HS-5 (cell line): ENCODE data around the gene SORBS2.
"Not testable (repeated sequence)": the region's sequence is repeated elsewhere in the genome, so short reads cannot be mapped to it uniquely, and the experiment has no call there.

Source experiments
- DNase-seq: peaks from one replicate; pipeline ENCODE4 v3.0.0-alpha.2; 2012; ENCODE audit warnings: low read depth

The SORBS2 gene

DNA sequence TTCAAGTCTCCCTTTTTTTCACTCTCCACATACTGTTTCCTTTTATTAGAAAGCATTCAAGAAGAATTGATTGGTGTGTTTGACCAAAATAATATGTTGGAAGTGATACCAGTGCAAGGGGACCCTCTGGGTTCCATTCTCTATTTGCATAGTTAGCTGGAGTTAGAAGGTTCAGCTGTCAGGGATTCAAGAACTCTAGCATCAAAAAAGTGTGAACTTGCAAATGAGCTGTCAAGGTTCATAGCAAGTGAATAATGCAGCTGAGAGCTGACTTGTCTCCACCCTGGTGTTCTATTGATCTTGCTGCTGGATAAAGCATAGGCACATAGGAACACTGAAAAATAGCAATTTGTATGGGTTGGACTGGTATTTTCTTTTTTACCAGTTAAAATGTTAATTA, 73.2 kb downstream of the SORBS2 start:
- DNase-seq: no peak

DNA sequence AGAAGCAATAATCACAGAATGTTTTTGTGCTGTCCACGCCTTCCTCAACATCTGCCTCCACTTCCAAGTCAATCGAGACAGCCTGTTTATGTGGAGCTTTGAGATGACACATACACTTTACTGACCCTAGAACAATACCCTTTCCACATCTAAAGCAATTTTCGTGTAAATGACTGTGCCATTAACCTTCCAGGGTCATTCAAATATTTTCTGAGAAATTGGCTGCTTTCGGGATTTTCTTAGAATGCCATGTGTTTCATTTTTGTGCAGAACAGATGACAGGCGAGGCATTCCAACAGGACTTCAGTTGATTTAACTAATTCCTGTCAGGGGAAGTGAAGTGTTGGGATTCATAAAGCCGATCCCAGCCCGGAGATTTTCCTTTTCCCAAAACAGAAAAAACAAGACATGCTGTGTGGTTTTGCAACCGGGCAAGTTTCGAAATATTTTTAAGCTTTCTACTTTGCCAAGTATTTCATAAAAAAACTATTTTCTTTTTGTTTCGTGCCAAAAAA, 73.9 kb downstream of the SORBS2 start:
- DNase-seq: peak; percentile 13

DNA sequence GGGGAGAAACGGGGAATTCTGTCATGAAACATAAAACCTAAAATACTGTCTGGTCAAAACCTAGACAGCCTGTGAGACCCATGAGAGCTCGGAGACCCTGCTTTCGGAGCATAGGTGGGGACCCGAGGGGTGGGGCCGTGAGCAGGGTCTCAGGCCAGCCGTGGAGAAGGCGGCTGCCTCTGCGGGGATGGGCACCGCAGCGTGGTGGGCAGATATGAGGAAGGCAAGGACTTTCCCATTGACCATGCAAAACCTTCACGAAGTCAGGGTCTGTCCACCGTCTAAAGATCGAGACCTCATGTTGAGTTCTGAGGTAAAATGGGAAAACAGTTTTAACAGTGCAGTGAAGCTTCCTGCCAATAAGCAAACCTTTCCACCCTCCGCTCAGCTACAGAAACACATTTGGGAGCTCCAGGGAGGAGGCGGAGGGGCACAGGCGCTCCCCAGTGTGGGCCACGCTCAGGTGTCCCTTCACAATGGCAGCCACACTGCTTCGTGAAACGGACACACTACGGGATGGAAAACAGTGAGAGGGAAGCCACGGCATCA, 74.4 kb downstream of the SORBS2 start:
- no peak for DNase-seq

DNA sequence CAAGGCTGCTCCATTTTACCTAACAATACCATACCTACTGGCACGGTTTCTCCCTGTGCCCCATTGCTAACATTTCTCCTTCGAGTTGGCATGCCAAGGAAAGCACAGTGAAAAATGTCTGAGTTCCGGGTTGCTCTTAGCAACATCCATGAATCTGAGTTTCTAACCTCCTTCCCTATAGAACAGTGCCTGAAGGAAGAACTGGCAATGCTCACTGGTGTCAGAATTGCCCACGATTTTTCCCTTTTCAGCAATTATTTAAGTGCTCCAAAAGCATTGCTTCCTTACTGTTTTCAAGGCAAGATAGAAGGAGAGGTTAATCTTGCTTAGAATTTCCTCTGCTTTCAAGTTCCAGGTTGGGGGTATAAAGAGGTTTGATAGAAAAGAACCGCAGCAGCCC, 75.1 kb downstream of the SORBS2 start:
- DNase-seq: no peak

DNA sequence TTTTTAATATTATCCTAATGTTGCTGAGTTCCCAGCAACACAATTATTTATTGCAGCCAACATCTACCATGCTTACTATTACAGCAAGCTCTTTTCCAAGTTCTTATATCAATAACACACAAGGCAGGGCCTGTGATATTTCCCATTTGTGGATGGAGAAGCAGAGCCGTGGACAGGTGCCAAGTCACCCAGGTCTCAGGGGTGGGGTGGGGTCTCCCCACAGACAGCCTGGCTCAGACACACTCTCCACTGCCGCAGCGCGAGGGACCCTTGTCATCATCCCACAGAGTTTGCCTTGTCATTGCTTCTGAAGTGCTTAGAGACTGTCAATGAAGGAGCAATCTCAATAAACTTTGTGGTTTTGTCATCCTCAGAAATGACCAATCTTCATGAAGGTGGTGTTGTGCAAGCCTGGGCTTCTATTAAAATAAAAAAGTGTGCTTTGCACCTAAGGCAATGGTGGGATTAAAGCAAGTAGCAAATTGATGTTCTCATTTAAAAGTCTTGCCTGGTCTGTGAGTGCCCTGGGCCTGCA, 76.1 kb downstream of the SORBS2 start:
- no peak for DNase-seq

DNA sequence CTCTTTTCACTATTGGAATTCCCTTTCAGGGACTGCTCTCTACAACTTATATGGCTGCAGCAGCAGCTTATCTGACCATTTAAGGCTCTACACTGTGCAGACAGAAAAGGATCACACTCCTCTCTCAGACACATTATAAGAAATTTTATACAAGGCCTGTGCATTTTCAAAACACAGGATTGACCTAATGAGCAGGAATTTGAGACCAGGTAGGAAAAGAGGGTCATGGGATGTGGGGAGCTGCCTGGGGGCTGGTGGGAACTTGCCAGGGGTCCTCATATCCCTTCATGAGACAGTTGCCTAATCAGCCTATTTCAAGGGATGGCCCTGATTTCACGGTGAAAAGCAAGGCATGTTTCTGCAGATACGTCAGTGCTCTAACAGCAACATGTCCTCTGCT, 77.1 kb downstream of the SORBS2 start:
- no peak for DNase-seq

DNA sequence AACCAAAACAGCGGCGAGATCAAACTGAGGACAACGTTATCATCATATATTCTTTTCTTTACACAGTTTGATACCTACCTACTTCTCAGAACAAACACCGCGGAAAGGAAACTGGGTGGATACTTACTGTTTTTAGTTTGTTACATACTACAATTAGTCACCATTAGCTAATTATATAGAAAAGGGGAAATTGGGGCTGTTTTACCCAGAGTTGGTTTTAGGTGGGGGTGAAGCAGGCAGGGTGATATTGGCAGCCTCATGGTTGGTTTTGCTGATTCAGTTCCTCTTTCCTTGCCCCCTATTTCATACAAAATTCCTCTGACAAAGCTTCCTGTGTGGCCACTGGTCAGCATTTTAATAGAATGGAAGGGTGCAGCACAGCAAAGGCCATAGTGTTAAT, 77.8 kb downstream of the SORBS2 start:
- DNase-seq: no peak

DNA sequence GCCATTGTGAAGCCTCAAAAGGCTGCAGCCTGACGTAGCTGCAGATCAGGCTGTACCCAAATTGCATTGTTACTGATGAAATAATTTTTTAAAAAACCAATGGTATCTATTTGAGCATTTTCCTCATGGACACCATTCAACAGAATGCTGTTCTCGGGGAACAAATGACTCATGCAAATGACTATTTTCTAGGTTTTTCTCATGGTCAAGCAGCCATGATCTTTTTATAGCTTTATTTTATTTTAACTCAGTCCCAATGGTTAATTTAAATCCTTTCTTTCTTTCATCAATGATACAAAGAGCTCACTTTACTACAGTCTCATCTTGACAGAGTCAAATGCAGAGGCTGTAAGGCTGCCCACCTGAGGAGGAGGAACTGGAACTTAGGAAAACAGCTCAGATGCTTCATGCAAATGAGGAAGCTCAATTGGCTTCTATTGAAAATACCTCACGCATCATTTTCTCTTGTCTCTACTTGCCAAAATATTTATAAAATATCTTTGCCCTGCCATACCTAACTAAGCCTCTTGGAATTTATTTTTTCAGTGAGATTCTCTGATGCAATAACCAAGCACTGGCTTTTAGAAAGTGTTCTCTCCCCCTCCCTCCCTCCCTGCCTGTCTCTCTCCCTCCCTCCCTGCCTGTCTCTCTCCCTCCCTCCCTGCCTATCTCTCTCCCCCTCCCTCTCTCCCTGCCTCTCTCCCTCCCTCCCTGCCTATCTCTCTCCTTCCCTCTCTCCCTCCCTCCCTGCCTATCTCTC, 81.0 kb downstream of the SORBS2 start:
- DNase-seq: no peak

DNA sequence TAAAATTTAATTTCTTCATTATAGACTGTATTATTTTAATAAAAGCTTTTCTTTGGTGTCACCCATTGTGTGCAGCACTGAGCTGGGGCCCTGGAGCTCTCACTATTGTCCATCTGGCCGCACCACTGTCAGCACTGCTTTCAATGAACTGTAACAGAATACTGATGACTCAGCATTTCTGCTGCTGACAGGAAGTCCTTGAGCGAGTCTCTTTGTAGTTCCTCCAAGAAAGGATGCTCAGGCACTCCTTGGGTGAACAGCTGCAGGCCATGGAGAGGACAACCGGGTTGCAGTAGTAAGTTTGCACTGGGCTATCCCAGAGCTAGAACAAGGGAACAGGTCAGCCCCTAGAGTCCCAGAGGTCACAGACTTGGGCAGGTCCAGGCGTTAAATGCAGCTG, 81.6 kb downstream of the SORBS2 start:
- no peak for DNase-seq

DNA sequence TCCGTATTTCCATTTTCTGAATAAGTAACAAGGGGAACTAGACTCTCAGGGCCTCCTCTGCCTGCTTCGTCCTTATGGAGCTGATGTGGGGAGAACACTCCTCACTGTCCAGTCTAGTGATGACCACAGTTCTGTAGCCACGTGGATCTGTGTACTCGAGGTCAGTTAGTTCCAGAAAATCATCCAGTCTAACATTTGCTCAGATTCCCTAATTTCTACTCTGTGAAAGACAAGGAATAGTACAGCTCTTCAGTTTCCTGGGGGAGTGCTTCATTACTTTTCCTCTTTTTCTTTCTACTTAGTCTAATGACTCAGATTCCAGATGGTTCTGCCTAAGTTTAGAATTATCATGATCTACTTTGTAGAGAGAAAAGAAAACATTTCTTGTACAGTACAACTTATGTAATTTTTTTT, 82.6 kb downstream of the SORBS2 start:
- DNase-seq: no peak

DNA sequence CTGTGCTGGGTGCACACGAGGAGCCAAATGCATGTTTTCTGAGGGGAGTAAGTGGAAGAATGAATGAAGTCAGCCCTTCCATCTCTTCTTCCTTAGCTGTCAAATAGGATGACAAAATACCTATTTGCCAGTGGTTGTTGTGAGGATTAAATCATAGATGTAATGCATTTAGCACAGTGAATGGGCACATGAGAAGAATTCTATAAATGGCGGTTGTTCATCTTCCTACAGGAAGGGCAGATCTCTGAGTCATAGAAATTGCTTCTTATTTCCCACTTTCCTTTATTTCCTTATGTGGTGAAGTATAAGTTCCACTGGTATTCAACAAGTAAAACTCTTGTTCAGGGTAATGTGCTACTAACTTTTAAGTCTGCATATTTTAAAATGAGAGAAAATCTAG, 83.1 kb downstream of the SORBS2 start:
- DNase-seq: no peak

DNA sequence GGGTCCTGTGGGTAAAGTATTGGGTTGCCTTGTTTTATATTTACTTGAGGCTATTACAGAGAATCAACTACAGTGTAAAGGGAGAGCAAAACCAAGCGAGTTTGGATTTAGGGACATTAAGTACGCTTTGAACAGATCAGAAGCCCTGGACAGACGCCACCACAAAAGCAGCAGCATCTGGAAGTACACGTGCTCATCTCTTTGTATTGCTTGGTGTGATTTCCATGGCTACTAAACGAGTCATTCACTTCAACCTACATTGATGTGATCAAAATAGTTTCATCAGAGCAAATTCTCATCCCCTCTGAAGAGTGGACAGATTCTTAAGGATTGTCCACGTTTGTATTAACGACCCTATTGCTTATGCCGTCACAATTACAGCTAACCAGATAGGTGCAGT, 85.1 kb downstream of the SORBS2 start:
- no peak for DNase-seq

DNA sequence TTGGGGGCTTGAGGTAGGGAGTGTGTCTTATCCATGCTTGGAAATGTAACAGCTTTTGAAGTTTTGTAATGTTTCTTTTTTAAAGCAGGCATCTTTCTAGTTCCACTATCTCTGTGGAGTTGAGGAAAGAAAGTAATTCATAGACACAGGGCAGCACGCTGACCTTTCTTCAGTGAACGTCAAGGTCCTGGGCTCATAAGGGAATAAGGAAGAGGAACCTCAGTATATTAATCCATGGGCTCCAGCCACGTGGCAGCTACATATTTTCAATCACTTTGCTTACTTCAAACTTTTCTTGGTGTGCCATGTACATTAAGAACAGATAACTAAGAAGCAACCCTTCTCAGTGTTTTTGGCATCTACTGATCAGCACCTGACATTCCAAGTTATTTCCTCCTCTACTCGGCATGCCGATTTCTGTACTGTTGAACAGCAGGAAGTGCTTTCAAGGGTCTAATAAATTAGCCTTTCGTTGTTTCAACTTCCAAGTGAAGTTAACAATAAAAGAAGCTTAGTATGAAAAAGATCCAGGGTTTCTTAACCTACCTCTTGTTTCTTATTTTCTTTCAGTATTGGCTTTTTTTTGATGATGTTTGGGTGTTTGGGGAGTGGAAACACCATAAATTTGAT, 88.2 kb downstream of the SORBS2 start:
- DNase-seq: no peak

DNA sequence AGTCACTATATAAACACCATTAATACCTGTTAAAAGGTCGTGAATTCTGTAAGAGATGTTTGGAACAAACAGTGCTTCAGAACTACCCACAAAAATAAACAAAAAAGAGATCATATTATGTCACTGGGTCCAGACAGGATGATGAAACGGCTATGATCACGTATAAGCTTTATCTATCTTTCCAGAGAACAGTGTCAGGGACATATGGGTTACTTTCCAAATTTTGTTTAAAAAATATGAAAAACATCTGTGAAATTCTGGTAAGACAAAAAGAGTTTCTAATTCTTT, 90.0 kb downstream of the SORBS2 start:
- no peak for DNase-seq

DNA sequence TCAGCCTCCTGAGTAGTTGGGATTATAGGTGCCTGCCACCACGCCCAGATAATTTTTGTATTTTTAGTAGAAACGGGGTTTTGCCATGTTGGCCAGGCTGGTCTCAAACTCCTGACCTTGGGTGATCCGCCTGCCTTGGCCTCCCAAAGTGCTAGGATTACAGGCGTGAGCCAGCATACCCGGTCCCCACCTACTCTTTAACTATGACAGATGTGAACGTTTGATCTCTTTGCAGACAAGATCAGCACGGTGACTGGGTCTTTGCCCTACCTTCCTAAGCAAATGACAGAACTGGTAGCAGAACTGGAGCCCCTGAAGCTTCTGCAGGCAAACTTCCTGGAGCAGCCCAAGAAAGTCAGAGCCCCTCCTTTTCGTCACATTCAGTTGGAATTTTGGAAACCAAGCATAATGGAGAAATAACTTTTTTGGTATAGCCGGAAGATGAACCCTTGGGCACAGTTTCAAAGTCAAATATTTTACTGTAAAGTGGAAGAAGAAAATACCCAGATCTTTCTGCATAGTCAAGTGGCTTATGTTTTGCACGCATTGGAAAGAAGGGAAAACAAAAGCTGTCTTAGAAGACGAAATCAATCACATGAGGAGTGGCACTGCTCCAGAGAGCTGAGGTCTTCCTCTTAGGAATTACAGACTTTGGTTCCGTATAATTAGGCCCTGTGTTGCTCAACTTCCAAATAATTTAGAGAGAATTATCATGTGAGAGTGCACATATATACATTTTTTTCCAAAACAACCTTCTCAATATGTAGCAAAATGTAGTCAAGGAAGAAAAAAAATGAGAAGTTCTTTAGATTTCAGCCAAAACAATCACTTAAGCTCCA, 90.6 kb downstream of the SORBS2 start:
- DNase-seq: no peak

DNA sequence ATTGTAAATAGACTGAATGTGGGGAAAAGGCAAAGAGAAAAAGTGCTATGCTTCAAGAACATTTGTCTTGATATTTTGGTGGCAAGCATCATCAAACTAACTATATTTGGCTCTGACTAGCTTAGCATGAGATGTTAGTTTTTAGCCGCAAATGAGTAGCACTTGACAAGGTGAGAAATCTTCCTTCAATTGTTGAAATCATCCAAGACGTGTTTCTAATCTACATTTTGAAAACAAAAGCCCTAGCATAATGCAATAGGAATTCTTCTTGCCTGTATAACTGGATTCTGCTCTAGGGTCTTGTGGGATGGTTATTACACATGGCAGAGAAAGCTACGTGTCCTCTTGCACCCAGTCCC, 92.5 kb downstream of the SORBS2 start:
- DNase-seq: no peak

DNA sequence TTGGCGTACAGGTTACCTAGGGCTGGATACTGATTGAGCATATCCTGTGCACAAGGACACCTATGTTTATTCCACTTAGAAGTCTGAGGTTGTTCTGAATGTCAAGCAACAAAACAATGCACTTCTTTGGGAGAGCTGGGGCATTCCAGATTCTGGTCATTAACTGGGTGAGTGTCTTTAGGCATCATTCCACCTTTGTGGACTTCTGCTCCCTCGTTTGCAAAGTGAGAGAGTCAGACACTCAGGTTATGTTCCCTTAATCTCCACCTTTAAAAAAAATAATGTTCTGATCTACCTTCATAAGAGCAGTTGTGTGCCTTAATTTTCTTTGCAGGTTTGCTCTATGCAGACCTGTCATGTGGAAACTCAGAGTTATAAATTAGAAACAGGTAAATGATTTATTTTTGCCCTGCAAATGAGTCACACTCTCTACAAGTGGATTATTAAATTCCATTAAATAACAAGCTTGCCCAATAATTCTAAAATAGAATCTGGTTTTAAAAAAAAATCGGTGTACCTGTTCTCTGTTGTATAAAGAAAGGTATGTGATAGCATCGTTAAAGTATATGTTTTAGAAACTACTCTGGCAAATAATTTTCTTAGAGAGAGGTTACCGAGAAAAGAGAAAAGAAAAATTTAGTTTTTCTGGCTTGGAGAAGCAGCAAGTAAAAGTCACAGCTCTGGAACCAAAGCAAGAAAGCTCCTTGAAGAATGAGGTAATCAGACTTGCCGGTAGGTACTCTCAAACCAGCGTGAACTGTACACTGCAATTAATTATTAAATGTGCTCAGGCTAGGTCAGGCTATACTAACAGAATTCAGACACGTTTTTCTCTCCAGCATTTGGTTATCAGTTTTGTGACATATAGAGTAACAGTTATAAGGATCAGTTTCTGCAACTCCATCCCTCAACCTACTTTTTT, 93.2 kb downstream of the SORBS2 start:
- DNase-seq: no peak

DNA sequence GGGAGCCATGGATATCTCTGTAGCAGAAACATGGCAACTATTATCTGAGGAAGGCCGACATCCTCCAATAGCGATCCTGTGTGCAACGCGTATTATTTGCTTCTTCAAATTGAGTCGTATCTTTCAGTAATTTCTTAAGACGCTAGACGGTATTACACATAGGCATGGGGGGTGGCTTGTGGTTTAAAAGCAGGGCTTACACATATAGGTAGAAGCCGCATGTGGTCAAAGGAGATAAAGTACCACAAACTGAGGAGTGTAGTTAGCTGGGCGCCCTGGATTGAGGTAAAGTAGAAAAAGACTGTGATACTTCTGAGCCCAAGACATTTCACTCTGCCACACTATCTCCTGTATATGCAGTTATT, 94.6 kb downstream of the SORBS2 start:
- no peak for DNase-seq

DNA sequence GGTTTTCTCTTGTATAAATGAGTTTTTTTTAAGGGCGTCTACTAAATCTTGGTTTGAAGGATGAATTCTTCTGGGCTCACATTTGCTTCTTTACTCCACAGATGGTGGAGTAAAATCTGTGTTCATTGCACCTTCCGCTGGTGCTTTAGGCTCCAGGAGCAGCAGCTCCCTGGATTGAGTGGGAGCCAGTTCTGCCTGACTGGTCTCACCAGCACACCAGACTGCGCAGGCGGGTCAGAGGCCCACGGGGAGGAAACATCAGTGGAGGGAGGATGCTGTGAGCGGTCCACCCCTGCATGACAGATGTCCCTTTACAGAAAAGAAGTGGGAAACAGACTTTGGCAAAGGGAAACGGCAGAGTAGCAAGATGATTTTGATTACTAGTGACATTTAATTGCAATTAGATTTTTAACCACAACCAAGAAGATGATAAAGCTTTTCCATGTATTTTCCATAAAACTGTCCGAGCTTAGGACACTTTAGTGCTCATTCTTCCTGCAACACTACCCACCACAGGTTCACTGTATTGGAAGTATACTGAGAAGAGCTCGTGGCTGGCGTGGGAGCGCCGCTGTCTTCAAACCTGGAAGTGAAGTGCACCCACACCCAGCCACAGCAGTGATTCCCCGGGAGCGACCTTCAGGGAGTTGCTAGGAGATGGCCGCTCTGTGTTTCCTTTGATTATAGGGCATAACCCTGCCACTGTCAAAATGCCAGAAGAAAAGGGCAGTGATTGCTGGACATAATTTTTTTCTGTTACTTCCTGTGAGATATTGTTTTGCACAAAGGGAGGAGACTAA, 95.2 kb downstream of the SORBS2 start:
- no peak for DNase-seq

DNA sequence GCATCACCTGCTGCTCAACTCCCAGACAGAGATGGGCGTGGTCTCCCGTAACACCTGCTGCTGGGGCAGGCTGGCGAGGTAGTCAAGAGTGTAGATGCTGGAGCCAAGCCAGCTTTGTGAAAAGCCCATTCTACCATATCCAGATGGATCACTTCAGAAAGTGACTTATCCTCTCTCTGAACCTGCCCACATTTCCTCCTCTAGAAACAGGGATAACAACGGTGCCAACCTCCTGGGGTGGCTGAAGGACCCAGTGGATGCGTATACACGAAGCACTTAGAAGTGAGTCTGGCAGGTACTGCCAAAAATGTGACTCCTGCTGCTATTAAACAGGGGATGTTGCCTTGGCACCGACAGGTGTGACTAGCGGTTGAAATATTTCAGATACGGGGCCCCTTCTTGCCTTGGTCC, 95.8 kb downstream of the SORBS2 start:
- no peak for DNase-seq

DNA sequence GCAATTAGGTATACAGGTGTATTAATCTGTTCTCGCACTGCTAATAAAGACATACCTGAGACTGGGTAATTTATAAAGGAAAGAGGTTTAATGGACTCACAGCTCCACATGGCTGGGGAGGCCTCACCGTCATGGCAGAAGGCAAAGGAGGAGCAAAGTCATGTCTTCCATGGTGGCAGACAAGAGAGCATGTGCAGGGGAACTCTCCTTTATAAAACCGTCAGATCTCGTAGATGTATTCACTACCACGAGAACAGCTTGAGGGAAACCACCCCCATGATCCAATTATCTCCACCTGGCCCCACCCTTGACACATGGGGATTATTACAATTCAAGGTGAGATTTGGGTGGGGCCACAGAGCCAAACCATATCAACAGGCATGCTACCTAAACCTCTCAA, 97.5 kb downstream of the SORBS2 start:
- not testable (repeated sequence) for DNase-seq
